ENCODE measurements around the gene NAA50.
A peak's percentile ranks its signal among the peaks of the same experiment; 100 is the strongest.

The NAA50 gene

GRCh38 chr3:113741086-113741485 lies 5.0 kb downstream of the NAA50 start:
- no peak for DNase-seq

- peak; percentile 83 for DNase-seq
Measured at GRCh38 chr3:113736548-113737089, 9.4 kb downstream of the NAA50 start.

GRCh38 chr3:113731694-113732093 lies 14.4 kb downstream of the NAA50 start:
- DNase-seq = no peak

- DNase-seq = no peak
Measured at GRCh38 chr3:113730550-113730949, 15.5 kb downstream of the NAA50 start.

GRCh38 chr3:113728661-113729060 lies 17.4 kb downstream of the NAA50 start:
- no peak for DNase-seq

- no peak for DNase-seq
Measured at GRCh38 chr3:113721636-113722035, 24.4 kb downstream of the NAA50 start.

- DNase-seq = no peak
Measured at GRCh38 chr3:113719758-113720157, 26.3 kb downstream of the NAA50 start.

- no peak for DNase-seq
Measured at GRCh38 chr3:113719294-113719693, 26.8 kb downstream of the NAA50 start.

GRCh38 chr3:113717818-113718217 lies 28.2 kb downstream of the NAA50 start:
- no peak for DNase-seq

GRCh38 chr3:113717308-113717707 lies 28.7 kb downstream of the NAA50 start:
- no peak for DNase-seq

- DNase-seq = no peak
Measured at GRCh38 chr3:113714702-113715101, 31.3 kb downstream of the NAA50 start.

- DNase-seq = no peak
Measured at GRCh38 chr3:113712129-113712528, 33.9 kb downstream of the NAA50 start.

GRCh38 chr3:113707835-113708234 lies 38.2 kb downstream of the NAA50 start:
- DNase-seq = no peak

- peak; percentile 12 for DNase-seq
Measured at GRCh38 chr3:113698956-113699355, 47.1 kb downstream of the NAA50 start.

- no peak for DNase-seq
Measured at GRCh38 chr3:113698213-113698742, 47.8 kb downstream of the NAA50 start.

GRCh38 chr3:113697500-113698090 lies 48.5 kb downstream of the NAA50 start:
- peak; percentile 25 for DNase-seq

GRCh38 chr3:113696658-113697499 lies 49.2 kb downstream of the NAA50 start:
- DNase-seq = peak; percentile 100

- peak; percentile 87 for DNase-seq
Measured at GRCh38 chr3:113695786-113696645, 50.0 kb downstream of the NAA50 start, which contains the start of gene USF3. Gene USF3, minus strand, starts transcription at chr3:113696642. Its CDS starts 21,764 bp downstream, at chr3:113674878.

GRCh38 chr3:113695431-113695785 lies 50.6 kb downstream of the NAA50 start:
- peak; percentile 3 for DNase-seq

GRCh38 chr3:113690482-113690881 lies 55.6 kb downstream of the NAA50 start:
- no peak for DNase-seq

- DNase-seq = no peak
Measured at GRCh38 chr3:113685956-113686721, 59.9 kb downstream of the NAA50 start.

- no peak for DNase-seq
Measured at GRCh38 chr3:113685124-113685523, 60.9 kb downstream of the NAA50 start.

All from CD4-positive, alpha-beta T cell treated with Interleukin-17A for 1 hour (primary cell).